GM19035 (cell line): ENCODE data around the gene SKIDA1.

ENCODE experiments used
- ATAC-seq: cut with Tn5 transposase; IDR thresholded peaks from one replicate; pipeline ENCODE4 v1.9.1; 2021; ENCODE audit not compliant: unreplicated experiment

The SKIDA1 gene

DNA sequence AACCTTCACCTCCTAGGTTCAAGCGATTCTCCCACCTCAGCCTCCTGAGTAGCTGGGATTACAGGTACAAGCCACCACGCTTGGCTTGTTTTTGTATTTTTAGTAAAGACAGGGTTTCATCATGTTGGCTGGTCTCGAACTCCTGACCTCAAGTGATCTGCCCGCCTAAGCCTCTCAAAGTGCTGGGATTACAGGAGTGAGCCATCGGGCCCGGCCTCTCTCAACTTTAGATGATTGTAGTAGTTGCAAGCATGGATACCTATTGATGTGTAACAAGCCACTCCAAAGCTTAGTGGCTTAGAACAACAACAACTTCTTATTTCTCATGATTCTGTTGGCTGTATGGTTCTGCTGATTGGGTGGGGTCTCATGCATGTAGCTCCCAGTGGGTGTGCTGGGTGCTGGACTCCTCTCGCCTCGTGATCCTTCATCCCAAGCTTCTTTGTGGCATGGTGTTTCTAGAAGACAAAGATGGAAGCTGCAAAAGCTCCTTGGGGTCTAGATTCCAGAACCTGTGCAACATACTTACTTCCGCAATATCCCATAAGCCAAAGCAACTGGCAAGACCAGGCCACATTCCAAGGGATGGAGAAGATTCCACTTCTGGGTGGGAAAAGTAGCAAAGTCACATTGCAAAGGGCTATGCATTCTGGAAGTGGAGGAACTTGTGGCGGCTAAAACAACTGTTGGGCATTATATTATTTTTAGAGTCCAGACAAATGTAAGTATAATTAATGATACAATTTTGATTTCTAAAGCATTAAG, 37.9 kb downstream of the SKIDA1 start:
- ATAC-seq = no peak

DNA sequence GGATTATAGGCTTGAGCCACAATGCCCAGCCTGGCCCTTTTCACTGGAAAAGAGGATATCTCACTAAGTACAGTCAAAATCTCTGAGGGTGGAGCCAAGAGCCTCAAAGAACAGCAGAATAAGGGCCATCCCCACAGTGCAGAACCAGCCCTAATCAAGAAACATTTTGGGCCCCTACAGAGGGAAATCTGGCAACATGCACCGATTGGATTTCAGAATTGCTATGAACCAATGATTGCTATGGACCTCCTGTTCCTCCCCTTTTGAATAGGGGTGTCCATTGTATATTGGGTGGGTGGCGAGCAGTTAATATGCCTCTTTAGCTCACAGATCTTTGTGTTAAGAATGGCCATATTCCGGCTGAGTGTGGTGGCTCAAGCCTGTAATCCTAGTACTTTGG, 42.7 kb downstream of the SKIDA1 start:
- no peak for ATAC-seq

DNA sequence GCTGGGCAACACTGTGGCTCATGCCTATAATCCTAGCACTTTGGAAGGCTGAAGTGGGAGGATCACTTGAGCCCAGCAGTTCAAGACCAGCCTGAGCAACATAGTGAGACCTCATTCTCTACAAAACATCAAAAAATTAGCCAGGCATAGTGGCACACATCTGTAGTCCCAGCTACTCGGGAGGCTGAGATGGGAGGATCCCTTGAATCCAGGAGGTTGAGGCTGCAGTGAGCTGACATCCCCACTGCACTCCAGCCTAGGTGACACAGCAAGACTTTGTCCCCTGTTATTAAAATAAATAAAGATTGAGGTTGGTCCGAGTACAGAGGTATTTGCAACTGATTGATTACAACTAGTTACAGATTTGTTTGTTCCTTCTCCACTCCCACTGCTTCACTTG, 44.1 kb downstream of the SKIDA1 start:
- ATAC-seq = no peak

DNA sequence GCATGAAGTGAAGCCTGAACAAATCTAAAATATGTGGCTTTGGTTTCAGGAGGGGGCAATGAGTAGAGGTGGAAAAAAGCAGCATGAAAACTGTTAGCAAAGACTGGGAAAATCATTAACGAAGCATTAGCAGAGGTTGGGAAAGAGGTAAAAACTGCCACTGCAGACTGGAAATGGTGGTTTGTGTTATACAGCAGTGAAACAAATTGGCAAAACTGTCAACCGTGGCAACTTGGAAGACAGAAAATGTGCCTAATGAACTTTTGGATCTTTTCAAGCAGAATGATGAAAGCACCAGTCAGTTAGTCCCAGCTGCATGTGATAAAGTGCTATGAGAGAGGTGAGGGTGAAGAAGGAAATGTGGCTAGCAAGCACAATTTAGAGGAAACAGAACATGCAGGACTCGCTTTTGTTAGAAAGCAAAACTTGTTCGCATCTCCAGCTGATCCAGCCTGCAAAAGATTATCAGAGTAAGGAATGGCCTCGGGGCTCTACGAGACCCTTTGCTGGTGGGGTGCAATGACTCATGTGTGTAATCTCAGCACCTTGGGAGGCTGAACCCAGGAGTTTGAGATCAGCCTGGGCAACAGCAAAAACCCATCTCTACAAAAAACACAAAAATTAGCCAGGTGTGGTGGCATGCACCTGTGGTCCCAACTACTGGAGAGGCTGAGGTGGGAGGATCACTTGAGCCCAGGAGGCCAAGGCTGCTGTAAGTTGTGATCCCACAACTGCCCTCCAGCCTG, 45.7 kb downstream of the SKIDA1 start:
- ATAC-seq = no peak

DNA sequence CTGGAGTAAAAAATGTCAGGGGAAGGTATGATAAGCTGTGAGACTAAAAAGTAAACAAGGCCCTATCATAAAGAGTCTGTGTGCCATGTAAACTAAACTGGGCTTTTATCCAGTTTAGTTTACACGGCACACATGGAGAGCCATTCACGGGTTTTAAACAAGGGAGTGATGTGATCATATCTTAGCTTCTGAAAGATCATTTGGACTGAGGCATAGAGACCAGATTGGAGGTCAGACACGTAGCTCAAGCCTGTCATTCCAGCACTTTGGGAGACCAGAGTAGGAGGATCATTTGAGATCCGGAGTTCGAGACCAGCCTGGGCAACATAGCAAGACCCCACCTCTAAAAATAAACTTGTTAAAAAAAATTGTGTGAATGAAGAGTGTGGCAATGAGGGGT, 50.1 kb downstream of the SKIDA1 start:
- ATAC-seq = no peak

DNA sequence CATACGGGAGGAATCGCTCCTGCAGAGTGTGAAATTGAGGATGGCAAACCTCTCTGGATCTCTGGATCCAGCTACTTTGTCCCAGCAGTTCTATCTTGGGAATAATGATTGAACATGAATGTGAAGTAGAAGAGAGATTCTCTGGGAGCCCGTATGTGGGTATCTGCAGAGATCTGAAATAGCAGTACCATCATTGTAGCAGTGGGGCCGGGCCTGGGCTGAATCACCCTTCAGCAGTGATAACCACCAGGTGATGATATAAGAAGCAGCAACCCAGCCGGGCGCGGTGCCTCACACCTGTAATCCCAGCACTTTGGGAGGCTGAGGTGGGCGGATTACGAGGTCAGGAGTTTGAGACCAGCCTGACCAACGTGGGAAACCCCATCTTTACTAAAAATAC, 51.9 kb downstream of the SKIDA1 start:
- no peak for ATAC-seq

DNA sequence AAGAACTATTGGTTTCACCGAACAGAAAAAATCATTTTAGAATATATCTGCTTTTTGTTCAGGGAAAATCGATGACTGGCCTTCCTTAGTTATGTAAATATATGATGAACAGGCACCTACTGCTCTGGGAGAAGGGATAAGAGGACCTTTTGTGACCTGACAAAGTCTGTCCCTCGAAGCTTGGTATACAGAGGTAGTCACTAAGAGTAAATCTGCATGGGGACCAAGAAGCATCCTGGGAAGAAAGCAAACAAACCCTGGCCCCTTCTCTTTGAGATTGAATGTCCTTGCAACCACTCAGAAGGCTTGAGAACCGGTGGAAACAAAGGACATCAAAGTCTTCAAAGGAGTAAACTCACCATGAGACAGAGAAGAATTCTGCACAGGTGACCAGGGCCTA, 52.3 kb downstream of the SKIDA1 start:
- no peak for ATAC-seq

DNA sequence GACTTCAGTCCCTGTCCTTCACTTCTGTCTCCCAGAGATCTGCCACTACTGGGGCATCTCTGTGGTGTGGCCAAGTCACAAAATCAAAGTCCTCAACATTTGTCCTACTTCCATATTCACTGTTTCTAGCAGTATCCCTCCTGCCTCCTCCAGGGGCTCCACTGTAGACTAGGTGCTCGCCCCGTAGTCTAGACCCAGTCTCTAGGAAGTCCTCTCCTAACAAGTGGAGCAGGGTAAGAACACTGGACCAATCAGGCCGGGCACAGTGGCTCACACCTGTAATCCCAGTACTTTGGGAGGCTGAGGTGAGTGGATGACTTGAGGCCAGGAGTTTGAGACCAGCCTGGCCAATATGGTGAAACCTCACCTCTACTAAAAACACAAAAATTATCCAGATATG, 57.4 kb downstream of the SKIDA1 start:
- no peak for ATAC-seq

DNA sequence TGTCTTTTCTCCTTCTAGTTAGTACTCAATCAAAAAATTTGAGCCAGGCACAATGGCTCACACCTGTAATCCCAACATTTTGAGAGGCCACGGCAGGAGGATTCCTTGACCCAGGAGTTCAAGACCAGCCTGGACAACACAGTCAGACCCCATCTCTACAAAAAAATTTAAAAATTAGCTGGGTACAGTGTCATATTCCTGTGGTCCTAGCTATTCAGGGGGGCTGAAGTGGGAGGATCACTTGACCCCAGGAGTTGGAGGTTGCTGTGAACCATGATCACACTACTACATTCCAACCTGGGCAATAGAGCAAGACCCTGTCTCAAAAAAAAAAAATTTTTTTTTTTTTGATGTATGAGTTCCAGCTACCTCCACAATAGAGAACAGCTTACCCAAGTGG, 57.8 kb downstream of the SKIDA1 start:
- ATAC-seq = no peak

DNA sequence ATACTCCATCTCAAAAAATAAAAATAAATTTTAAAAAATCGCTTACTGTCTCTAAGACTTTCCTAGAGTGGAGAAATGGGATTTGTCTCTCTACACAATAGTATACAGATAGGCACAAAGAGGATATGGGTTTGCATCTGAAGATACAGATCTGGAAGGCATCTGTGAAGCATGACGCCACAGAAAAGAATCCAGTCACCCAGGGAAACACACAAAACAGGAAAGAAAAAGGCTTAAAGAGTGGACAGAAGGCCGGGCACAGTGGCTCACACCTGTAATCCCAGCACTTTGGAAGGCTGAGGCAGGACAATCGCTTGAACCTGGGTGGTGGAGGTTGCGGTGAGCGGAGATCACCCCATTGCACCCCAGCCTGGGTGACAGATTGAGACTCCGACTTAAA, 61.3 kb downstream of the SKIDA1 start:
- ATAC-seq = no peak
